Neutrophil (primary cell): ENCODE data around the gene DLGAP4.

Experiments used
- H3K27ac ChIP-seq: fragments of 200-600 bp; sonication (generic); 2 replicates; pipeline ENCODE4 v1.5.1; 2016; ENCODE audit warnings: mild to moderate bottlenecking, moderate library complexity
- H3K27me3 ChIP-seq: fragments of 200-600 bp; sonication (generic); 2 replicates; pipeline ENCODE4 v1.6.0; 2016; ENCODE audit warnings: mild to moderate bottlenecking
- H3K36me3 ChIP-seq: fragments of 200-600 bp; sonication (generic); 2 replicates; pipeline ENCODE4 v1.5.1; 2017
- H3K4me1 ChIP-seq, 2 experiments: fragments of 200-600 bp in 1 of 2; sonication (generic) in 1 of 2; 1 replicate in 1 of 2; 2 replicates in 1 of 2; pipeline versions ENCODE4 v1.5.1 to v1.6.1; 2013 to 2016; ENCODE audit warnings: low read depth in 1 of 2, low read length in 1 of 2, mild to moderate bottlenecking in 1 of 2, moderate library complexity in 1 of 2; ENCODE audit not compliant: control insufficient read depth in 1 of 2, insufficient read depth in 1 of 2
- H3K4me3 ChIP-seq, 2 experiments: fragments of 200-600 bp in 1 of 2; sonication (generic) in 1 of 2; 1 replicate in 1 of 2; 2 replicates in 1 of 2; pipeline ENCODE4 v1.5.1; 2013 to 2016; ENCODE audit warnings: low read depth in 1 of 2, low read length in 1 of 2, mild to moderate bottlenecking in 1 of 2, moderate library complexity in 1 of 2
- H3K9me3 ChIP-seq: fragments of 200-600 bp; sonication (generic); 2 replicates; pipeline ENCODE4 v1.5.1; 2016
- CTCF ChIP-seq: fragments of 200-600 bp; sonication (generic); IDR thresholded peaks from 2 replicates; pipeline ENCODE4 v1.5.1; 2016; ENCODE audit warnings: antibody characterized with exemption

DLGAP4 gene

GRCh38 chr20:36317675-36318074, 11.5 kb downstream of the DLGAP4 start:
- TF ChIP-seq CTCF = no peak
- H3K27me3 ChIP-seq = peaks cover 18% of the 10 kb centered on the region

DNA sequence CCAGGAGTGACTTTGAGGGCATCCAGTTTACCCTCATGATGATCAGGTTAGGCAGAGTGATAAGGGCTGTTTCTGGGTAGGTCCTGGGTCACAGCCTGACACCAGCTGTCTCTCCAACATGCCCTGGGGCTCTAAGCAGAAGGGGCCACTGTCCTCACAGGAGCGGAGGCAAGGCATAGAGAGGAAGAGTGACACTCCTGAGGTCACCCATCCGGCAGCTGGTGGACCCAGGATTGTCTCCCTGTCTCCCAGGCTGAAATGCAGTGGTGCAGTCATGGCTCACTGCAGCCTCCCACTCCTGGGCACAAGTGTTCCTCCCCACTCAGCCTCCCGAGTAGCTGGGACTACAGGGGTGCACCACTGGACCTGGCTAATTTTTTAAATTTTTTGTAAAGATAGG, 12.0 kb downstream of the DLGAP4 start:
- H3K36me3 ChIP-seq = no peaks in the 10 kb centered on the region
- TF ChIP-seq CTCF = no peak
- no peak overlapping the region for H3K4me3 ChIP-seq
- H3K9me3 ChIP-seq = no peaks in the 10 kb centered on the region
- H3K27ac ChIP-seq = no peak overlapping the region
- H3K27me3 ChIP-seq = peaks cover 13% of the 10 kb centered on the region
- no peaks in the 10 kb centered on the region for H3K4me1 ChIP-seq

More at GRCh38 chr20:36317675-36318074, 11.5 kb downstream of the DLGAP4 start:
- Histone ChIP-seq H3K4me3 (no peak overlapping the region), H3K9me3 (no peaks in the 10 kb centered on the region), H3K4me1 (no peaks in the 10 kb centered on the region), H3K36me3 (no peaks in the 10 kb centered on the region), H3K27ac (no peak overlapping the region)

DNA sequence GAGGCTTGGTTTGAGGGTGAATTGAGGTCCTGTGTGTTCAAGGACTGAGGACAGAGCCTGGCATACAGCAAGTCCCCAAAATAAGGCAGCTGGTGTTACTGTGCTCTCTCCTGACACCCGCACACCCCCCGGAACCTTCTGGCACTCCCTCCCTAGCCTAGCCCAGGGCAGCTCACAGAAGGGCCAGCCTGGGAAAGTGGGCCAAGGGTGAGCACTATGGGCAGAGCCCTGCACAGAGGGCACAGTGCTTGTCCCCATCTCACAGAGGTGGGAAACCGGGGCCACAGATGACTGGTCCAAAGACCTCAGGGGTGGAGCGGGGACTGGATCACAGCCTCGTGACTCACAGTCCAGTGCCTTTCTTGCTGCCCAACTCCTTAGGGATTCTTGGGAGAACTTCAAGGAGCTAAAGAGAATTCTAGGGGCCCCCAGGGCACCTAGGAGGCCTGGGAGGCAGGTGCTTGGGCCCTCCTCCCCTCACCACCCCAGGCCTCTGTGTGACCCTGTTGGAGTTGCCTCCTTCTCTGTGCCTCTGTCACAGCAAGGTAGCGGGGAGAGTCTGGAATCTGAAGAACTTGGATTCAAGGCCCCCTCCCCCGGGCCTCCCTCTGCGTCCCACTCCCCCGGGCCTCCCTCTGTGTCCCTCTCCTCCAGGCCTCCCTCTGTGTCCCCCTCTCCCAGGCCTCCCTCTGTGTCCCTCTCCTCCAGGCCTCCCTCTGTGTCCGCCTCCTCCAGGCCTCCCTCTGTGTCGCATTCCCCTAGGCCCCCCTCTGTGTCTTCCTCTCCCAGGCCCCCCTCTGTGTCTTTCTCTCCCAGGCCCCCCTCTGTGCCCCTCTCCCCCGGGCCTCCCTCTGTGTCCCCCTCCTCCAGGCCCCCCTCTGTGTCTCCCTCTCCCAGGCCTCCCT, 13.5 kb downstream of the DLGAP4 start:
- H3K36me3 ChIP-seq = no peaks in the 10 kb centered on the region
- H3K4me1 ChIP-seq = no peaks in the 10 kb centered on the region
- H3K27ac ChIP-seq = no peak overlapping the region
- TF ChIP-seq CTCF = no peak
- peaks cover 18% of the 10 kb centered on the region for H3K27me3 ChIP-seq
- no peaks in the 10 kb centered on the region for H3K9me3 ChIP-seq
- H3K4me3 ChIP-seq = no peak overlapping the region

DNA sequence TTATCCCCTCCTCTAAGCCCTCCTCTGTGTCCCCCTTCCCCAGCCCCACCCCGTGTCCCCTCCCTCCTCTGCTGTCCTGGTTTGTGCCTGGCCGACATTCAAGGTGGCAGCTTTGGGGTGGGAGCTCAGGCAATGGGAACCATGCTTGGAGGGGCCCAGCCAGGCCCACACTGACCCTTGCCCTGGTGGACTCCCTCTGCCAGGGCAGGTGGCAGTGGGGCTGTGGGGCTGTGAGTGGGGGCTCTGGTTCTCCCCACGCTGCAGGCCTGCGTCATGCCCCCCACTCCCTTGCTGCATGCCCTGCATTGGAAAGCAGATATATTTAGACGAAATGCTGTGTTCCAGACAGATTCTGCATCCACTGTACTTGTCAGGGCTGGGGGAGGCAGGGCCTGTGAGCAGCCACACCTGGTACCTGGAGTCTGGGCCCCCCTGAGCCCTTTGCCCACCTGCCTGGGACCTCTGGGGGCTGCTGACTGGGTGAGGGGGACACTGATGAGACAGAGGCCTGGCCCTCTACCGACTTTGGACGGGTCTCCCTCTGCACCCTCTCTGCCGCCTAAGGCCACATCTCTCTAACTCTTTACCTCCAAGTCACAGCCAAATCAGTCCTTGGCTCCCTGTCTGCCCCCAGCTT, 14.2 kb downstream of the DLGAP4 start:
- no peak for TF ChIP-seq CTCF
- Histone ChIP-seq H3K27ac (no peak overlapping the region), H3K4me1 (no peaks in the 10 kb centered on the region), H3K27me3 (peaks cover 21% of the 10 kb centered on the region), H3K36me3 (no peaks in the 10 kb centered on the region), H3K9me3 (no peaks in the 10 kb centered on the region), H3K4me3 (no peak overlapping the region)

DNA sequence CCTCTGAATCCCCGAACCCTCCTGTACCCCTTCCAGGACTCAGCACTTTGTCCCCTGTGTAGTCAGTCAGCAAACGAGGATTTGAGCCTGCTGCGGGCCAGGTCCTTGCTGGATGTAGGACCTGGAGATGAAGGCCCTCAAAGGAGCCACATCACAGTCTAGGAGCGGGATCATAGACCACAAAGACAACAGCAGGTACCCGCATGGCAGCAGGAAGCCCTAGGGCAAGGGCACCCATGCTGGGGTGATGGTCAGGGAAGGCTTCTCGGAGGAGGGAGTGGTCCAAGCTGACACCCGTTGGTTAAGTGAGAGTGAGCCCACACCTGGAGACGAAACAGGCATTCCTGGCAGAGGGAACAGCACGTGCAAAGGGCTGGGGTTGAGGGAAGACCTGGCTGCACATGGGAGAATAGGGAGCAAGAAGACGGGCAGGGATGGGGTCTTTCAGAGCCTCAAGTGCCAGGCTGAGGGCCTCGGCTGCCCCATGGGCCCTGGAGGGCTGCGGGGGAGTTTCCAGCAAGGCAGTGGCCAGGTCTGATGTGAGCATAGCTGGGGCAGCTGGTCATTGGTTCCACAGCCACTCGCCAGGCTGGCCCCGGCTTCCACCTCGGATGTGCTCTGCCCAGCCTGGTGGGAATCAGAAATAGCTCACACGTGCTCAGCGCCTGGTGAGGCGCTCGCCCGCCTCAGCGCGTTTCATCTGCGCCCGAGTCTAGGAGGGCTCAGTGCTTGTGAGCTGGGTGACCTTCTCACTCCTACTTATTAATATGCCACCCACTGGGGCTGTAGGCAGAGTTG, 15.0 kb downstream of the DLGAP4 start:
- Histone ChIP-seq H3K4me3 (no peak overlapping the region), H3K27ac (no peak overlapping the region)

More for the DNA sequence above, 15.0 kb downstream of the DLGAP4 start:
- Histone ChIP-seq H3K4me1 (no peaks in the 10 kb centered on the region), H3K9me3 (no peaks in the 10 kb centered on the region), H3K27me3 (peaks cover 24% of the 10 kb centered on the region), H3K36me3 (no peaks in the 10 kb centered on the region)
- no peak for TF ChIP-seq CTCF
